CD14-positive monocyte (primary cell): ENCODE measurements around the gene TMEM184C. TPM values are rescaled to one million over a fixed set of nuclear protein-coding genes. Genes with fewer than 3 reads are reported as not detected.
A peak's percentile ranks its signal among the peaks of the same experiment; 100 is the strongest.

ENCODE experiments used
- DNase-seq, 3 donors: peaks; one replicate each; pipeline ENCODE4 v3.0.0-alpha.2; 2011 to 2022
- H2AFZ ChIP-seq: 2 replicates; pipeline ENCODE4 v1.6.0; 2012; ENCODE audit warnings: mild to moderate bottlenecking, low read depth, low read length, inconsistent platforms; ENCODE audit not compliant: insufficient read depth, poor library complexity, severe bottlenecking
- H3K27ac ChIP-seq, 2 donors: 1 replicate in 1 of 2; 2 replicates in 1 of 2; pipeline ENCODE4 v1.5.1; 2012 to 2013; ENCODE audit warnings: low read length in 2 of 2, control low read depth in 1 of 2, inconsistent platforms in 1 of 2, low read depth in 1 of 2, mild to moderate bottlenecking in 1 of 2
- H3K27me3 ChIP-seq, 2 donors: one replicate each; pipeline versions ENCODE4 v1.6.0 to v1.6.1; 2011 to 2013; ENCODE audit warnings: low read length in 2 of 2; ENCODE audit not compliant: control insufficient read depth in 2 of 2, insufficient read depth in 2 of 2
- H3K36me3 ChIP-seq, 2 donors: replicated peaks in 1 of 2; 1 replicate in 1 of 2; 2 replicates in 1 of 2; pipeline versions ENCODE4 v1.5.1 to v1.6.1; 2012 to 2013; ENCODE audit warnings: low read length in 2 of 2, control low read depth in 1 of 2, inconsistent platforms in 1 of 2, mild to moderate bottlenecking in 1 of 2; ENCODE audit not compliant: insufficient read depth in 2 of 2, control insufficient read depth in 1 of 2
- H3K4me1 ChIP-seq, 2 donors: 1 replicate in 1 of 2; 2 replicates in 1 of 2; pipeline versions ENCODE4 v1.5.1 to v1.6.1; 2012 to 2013; ENCODE audit warnings: low read length in 2 of 2, control low read depth in 1 of 2, inconsistent platforms in 1 of 2, mild to moderate bottlenecking in 1 of 2, moderate library complexity in 1 of 2; ENCODE audit not compliant: insufficient read depth in 2 of 2, control insufficient read depth in 1 of 2
- H3K4me2 ChIP-seq: replicated peaks from 2 replicates; pipeline ENCODE3; 2012; ENCODE audit warnings: low read length, moderate library complexity, mild to moderate bottlenecking; ENCODE audit not compliant: poor library complexity, severe bottlenecking; ENCODE audit errors: extremely low read depth
- H3K4me3 ChIP-seq, 3 experiments: fragments of 200-600 bp in 1 of 3; sonication (generic) in 1 of 3; replicated peaks in 1 of 3; 1 replicate in 2 of 3; 2 replicates in 1 of 3; pipeline ENCODE4 v1.5.1; 2011 to 2013; ENCODE audit warnings: low read length in 3 of 3, mild to moderate bottlenecking in 3 of 3, control low read depth in 2 of 3, low read depth in 2 of 3, inconsistent platforms in 1 of 3, moderate library complexity in 1 of 3
- H3K79me2 ChIP-seq: 2 replicates; pipeline ENCODE4 v1.6.0; 2012; ENCODE audit warnings: mild to moderate bottlenecking, control low read depth, inconsistent platforms, low read length, moderate library complexity; ENCODE audit not compliant: insufficient read depth
- H3K9ac ChIP-seq: 2 replicates; pipeline ENCODE4 v1.6.0; 2017; ENCODE audit warnings: low read length, mild to moderate bottlenecking; ENCODE audit not compliant: insufficient read depth, poor library complexity, severe bottlenecking
- H3K9me3 ChIP-seq, 2 donors: replicated peaks in 1 of 2; 1 replicate in 1 of 2; 2 replicates in 1 of 2; pipeline versions ENCODE4 v1.5.1 to v1.6.1; 2012 to 2013; ENCODE audit warnings: low read length in 2 of 2, control low read depth in 1 of 2; ENCODE audit not compliant: control insufficient read depth in 1 of 2, insufficient read depth in 1 of 2
- H4K20me1 ChIP-seq: 2 replicates; pipeline ENCODE4 v1.6.0; 2012; ENCODE audit warnings: mild to moderate bottlenecking, low read length, control low read depth, moderate library complexity; ENCODE audit not compliant: insufficient read depth
- H3K27ac Mint-ChIP-seq, 7 donors: one replicate each; pipeline ENCODE4 v1.8.0; 2020; ENCODE audit warnings: mild to moderate bottlenecking in 7 of 7, mixed read lengths in 7 of 7, moderate library complexity in 6 of 7, inconsistent platforms in 2 of 7
- H3K27me3 Mint-ChIP-seq, 3 donors: one replicate each; pipeline ENCODE4 v1.8.0; 2021 to 2022; ENCODE audit warnings: low read depth in 3 of 3, mild to moderate bottlenecking in 3 of 3, mixed read lengths in 3 of 3, moderate library complexity in 3 of 3, inconsistent platforms in 1 of 3
- H3K36me3 Mint-ChIP-seq, 2 donors: one replicate each; pipeline ENCODE4 v1.8.0; 2020; ENCODE audit warnings: mixed read lengths in 2 of 2, inconsistent platforms in 1 of 2, mild to moderate bottlenecking in 1 of 2
- H3K4me1 Mint-ChIP-seq: one replicate; pipeline ENCODE4 v1.8.0; 2020; ENCODE audit warnings: mild to moderate bottlenecking, mixed read lengths
- H3K4me3 Mint-ChIP-seq, 2 donors: one replicate each; pipeline ENCODE4 v1.8.0; 2020; ENCODE audit warnings: mild to moderate bottlenecking in 2 of 2, mixed read lengths in 2 of 2, moderate library complexity in 1 of 2
- H3K9me3 Mint-ChIP-seq, 7 donors: one replicate each; pipeline ENCODE4 v1.8.0; 2020 to 2022; ENCODE audit warnings: mixed read lengths in 7 of 7, mild to moderate bottlenecking in 6 of 7, moderate library complexity in 6 of 7, inconsistent platforms in 2 of 7
- CTCF ChIP-seq: fragments of 200-600 bp; IDR thresholded peaks from one replicate; pipeline ENCODE4 v1.8.0; 2022; ENCODE audit warnings: antibody characterized with exemption, mild to moderate bottlenecking
- WGBS: methylation state at CpG from one replicate; pipeline ENCODE4 v1.1.5; 2013; ENCODE audit warnings: missing lambda C conversion rate; ENCODE audit not compliant: insufficient coverage; 5-methylcytosine and 5-hydroxymethylcytosine counted together
- intact Hi-C, 2 donors: fragments of 100-400 bp; cut with micrococcal nuclease; formaldehyde crosslinking; loops; one replicate each; pipeline versions ENCODE4 v1.15.0 to v1.15.1; 2023
- polyA plus RNA-seq, 3 donors: library from polyadenylated mRNA; depleted of rRNA in 1 of 3; unstranded in 2 of 3; stranded (reverse) in 1 of 3; fragments of 300-500 nt in 2 of 3; fragments of >200 nt in 1 of 3; fragmentation: Illumina TruSeq in 2 of 3; gene quantifications; 1 replicate in 2 of 3; 2 replicates in 1 of 3; pipeline ENCODE4 v1.2.3, GENCODE V29; 2012 to 2021

Gene TMEM184C
- polyA plus RNA-seq, 3 donors = 7.5 to 36.4 (median 20.7) TPM

GRCh38 chr4:147594107-147594506 is 23.1 kb upstream of the TMEM184C start:
- Histone ChIP-seq H3K79me2 (no peaks in the 10 kb centered on the region), H3K27me3 (no peaks in the 10 kb centered on the region), H3K4me2 (no peak overlapping the region), H4K20me1 (no peaks in the 10 kb centered on the region), H3K4me3 (no peak overlapping the region), H2AFZ (no peak overlapping the region), H3K36me3 (no peaks in the 10 kb centered on the region), H3K9me3 (no peaks in the 10 kb centered on the region), H3K9ac (no peak overlapping the region), H3K27ac (no peak overlapping the region), H3K4me1 (no peaks in the 10 kb centered on the region)
- no peaks in the 10 kb centered on the region for H3K36me3 Mint-ChIP-seq
- WGBS = 71% methylated on average over 1 of the region's 5 CpGs
- H3K27me3 Mint-ChIP-seq = peaks cover 0 to 6% (median 4%) of the 10 kb centered on the region in 3 donors
- intact Hi-C loops = no loop called here
- no peak for DNase-seq
- peak overlapping the region in 1 of 7 donors; percentile 26 for H3K27ac Mint-ChIP-seq
- no peak for TF ChIP-seq CTCF
- H3K4me1 Mint-ChIP-seq = no peaks in the 10 kb centered on the region
- no peak overlapping the region for H3K4me3 Mint-ChIP-seq
- peaks cover 0 to 2% (median 0%) of the 10 kb centered on the region in 7 donors for H3K9me3 Mint-ChIP-seq

GRCh38 chr4:147594578-147594977 is 22.6 kb upstream of the TMEM184C start:
- H3K9me3 Mint-ChIP-seq = peaks cover 0 to 2% (median 0%) of the 10 kb centered on the region in 7 donors
- H3K27ac ChIP-seq = no peak overlapping the region
- peak overlapping the region in 2 of 7 donors; percentile 11 to 26 for H3K27ac Mint-ChIP-seq
- intact Hi-C loops = no loop called here
- no peaks in the 10 kb centered on the region for H3K9me3 ChIP-seq
- no peaks in the 10 kb centered on the region for H3K79me2 ChIP-seq
- H3K36me3 Mint-ChIP-seq = no peaks in the 10 kb centered on the region
- no peak overlapping the region for H3K4me2 ChIP-seq
- no peak for DNase-seq
- no peak overlapping the region for H3K4me3 Mint-ChIP-seq
- H3K4me3 ChIP-seq = no peak overlapping the region
- H3K27me3 ChIP-seq = no peaks in the 10 kb centered on the region
- no peak overlapping the region for H3K9ac ChIP-seq
- H2AFZ ChIP-seq = no peak overlapping the region
- H4K20me1 ChIP-seq = no peaks in the 10 kb centered on the region
- no peaks in the 10 kb centered on the region for H3K36me3 ChIP-seq
- peaks cover 0 to 6% (median 4%) of the 10 kb centered on the region in 3 donors for H3K27me3 Mint-ChIP-seq
- 100% methylated on average over 1 of the region's 2 CpGs for WGBS
- TF ChIP-seq CTCF = no peak
- no peaks in the 10 kb centered on the region for H3K4me1 ChIP-seq
- no peaks in the 10 kb centered on the region for H3K4me1 Mint-ChIP-seq
